ENCODE measurements around the gene PODN. TPM values are rescaled to one million over a fixed set of nuclear protein-coding genes. Genes with fewer than 3 reads are reported as not detected.
A peak's percentile ranks its signal among the peaks of the same experiment; 100 is the strongest.

The PODN gene
- polyA plus RNA-seq, 10 donors: 6.6 to 11.4 (median 9.0) TPM

- peak in 2 of 3 donors; percentile 28 to 64 for DNase-seq
Observed at GRCh38 chr1:53088616-53089300, 26.7 kb downstream of the PODN start.

- no peak for DNase-seq
Observed at GRCh38 chr1:53089478-53090226, 27.6 kb downstream of the PODN start.

DNA sequence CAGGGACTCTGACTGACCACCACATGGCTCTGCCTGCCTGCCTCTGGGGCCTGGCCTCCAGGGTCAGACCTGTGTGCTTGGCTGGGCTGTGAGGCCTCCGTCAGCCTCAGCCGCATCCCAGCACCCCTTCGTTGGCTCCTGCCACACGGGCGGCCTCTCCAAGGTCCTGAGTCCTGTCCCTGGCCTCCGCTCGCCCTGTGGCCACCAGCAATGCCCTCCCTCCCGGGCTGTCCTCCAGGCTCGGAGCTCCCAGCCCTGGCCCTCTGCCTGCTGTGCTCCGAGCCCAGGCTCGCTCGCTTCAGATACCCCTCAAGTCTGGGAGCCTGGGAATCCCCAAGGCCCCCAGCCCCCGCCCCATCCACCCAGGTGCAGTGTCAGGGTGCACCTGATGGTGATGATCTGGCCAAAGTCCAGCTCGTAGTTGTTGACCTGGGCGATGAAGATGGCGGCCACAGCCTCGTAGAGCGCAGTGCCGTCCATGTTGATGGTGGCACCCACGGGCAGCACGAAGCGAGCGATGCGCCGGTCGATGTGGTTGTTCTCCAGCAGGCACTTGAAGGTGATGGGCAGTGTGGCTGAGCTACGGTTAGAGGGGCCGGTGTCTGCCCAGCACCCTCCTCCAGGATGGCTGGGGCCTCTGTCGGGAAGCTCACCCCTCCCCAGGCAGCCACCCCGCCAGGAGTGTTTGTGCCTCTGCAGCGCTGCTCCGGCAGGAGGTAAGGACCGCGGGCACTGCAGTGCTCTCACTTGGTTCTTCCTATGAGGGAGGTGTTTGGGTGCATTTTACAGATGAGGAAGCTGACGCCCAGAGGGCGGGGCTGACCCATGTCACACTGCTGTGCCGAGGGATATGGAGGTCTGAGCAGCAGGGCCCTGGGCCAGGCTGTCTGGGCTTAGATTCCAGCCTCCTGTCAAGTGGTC lies 28.5 kb downstream of the PODN start:
- DNase-seq: no peak

DNA sequence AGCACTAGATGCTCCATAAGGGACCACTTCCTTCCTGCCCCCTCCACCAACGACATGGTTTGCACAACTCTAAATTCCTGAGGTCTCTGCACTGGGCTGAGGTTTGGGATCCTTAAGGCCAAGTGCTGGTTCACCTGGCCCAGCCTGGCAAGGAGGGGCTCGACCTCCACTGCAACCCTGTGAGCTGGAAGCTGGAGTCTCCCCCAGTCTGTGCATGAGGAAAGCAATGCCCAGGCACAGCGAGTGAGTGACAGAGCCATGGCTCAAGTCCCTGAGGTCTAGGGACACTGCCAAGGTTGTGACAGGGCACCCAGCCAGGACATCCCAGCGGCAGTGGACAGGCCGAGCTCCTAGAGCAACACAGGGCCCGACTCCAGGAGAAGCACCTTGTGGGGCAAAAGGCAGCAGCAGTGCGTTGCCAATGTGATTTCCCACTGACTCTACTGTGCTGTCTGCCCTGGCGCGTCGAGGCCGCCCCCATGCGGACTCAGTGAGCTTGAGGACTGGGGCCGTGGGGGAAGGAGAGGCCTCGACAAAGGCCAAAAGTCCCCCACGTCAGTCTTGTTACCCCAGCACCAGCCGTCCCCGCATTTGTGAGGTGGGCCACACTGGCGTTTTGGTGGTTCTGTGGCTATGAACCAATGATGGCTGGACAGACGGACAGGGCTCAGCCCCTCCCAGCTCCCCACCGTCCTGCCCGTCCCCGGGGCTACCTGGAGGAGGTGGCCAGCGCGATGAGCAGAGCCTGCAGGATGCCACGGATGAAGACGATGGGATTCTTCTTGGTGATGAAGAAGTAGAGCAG lies 30.0 kb downstream of the PODN start:
- no peak for DNase-seq

DNA sequence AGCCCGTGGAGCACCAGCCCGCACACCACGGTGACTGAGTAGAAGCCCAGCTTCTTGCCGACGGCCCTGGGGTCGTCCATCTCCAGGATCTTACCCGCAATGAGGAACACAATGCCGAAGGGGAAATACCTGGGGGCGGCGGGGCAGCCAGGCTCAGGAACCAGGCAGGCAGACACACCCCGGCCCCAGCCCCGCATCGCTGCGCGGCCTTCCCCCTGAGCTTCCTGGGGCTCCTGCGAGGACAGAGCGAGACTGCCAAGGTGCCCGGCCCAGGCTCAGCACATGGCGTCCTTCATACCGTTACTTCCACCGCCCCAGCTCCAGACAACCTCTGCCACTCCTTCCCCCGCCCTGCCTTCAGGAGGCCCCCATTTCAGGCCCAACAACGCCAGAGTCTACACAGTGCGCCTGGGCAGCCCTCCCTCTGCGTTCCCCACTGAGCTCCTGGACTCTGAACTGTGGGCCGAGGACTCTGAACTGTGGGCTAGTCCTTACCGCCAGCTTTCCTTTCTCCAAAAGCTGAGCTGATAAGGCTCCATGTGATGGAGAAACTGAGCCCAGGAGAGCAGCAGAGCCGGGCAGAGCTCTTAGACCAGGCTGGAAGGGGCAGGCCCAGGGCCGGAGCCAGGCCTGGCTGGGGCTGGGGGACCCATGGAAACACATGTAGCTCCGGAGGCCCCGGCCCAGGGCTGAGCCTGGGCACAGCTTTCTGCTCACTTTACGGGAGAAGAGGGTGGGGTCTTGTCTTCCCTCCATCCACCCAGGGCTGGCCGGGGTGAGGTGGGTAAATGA lies 30.8 kb downstream of the PODN start:
- no peak for DNase-seq

- DNase-seq: no peak
Observed at GRCh38 chr1:53093451-53093754, 31.4 kb downstream of the PODN start.

- no peak for DNase-seq
Observed at GRCh38 chr1:53093778-53094532, 31.9 kb downstream of the PODN start.

DNA sequence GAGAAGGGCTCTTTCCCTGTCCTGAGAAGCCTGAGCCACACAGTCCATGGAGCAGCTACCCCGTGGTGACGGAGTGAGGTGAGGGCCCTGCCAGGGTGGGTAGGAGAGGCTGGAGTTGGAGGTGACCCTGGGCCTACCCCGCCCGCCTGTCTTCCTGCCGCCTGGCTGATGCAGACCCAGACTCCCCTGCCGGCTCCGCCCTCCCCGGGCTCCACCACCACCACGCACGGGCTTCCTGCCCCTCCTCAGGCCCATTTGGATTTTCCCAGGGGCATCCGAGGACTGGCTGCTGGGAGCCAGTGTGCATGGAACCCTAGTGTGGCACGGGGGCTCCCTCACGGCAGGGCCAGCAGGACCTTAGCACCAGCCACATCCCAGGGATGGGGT lies 32.5 kb downstream of the PODN start:
- DNase-seq: no peak

DNA sequence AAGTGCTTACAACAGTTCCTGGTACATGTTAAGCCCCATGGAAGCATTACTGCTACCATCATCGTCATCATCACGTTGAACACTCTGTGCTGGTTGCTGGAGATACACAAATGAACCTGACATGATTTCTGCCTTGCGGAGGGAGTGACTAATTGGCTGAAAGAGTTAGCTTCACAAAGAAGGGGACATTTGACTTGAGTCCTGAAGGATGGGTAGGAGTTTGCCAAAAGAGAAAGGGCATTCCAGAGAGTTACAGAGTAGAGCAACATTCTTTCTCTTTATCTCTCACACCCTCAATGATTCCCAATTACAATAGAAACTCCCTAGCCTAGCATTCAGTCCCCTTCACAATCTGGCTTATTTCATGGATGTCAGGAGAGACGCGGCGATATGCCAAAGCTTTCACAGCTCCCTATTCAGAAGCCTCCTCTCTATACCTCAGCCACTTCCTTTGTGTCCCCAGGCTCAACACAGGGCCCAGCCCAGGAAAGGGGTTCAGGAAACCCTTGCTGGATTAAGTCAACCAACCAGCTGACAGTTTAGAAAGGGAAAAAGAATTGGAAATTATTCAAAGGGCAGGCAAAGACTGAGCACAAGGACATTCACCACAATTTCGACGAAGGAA lies 42.4 kb downstream of the PODN start:
- DNase-seq: no peak

- DNase-seq: no peak
Observed at GRCh38 chr1:53107090-53107489, 45.1 kb downstream of the PODN start.

DNA sequence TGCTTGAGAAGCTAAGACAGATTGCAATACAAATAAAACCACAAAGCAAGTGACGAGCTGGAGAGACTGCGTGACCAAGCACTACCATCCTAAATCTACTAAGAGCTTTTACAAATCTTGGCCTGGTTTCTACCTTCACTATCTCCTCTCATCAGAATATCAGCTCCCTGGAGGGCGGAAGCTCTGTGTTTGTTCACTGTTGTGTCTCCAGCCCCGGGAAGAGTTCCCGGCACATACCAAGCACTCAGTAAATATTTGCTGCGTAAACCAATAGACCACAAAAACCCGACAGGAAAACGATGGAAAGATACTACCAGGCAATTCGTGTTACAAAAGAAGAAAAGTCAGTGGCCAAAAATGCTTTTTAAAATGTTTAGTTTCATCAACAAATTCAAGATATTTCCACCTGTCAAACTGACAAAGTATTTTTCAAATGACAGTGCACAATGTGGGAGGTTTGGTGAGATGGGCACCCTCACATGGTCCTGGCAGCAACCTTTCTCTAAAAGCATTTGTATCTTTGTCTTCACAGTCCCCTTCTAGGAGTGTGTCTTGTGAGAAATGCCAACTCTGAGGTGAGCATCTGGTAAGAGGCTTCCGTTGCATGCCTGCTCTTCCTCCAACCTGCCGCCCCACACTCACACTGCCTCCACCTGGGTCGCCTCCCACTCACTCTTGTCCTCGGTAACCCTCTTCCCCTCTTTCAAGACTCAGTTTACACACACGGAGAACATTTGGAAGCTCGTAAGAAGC lies 45.7 kb downstream of the PODN start:
- no peak for DNase-seq

GRCh38 chr1:53108646-53109580 lies 46.9 kb downstream of the PODN start:
- DNase-seq: no peak

- DNase-seq: no peak
Observed at GRCh38 chr1:53110370-53111072, 48.5 kb downstream of the PODN start.

- no peak for DNase-seq
Observed at GRCh38 chr1:53111073-53111556, 49.1 kb downstream of the PODN start.

GRCh38 chr1:53111693-53112092 lies 49.7 kb downstream of the PODN start:
- DNase-seq: no peak

GRCh38 chr1:53112271-53112774 lies 50.3 kb downstream of the PODN start:
- DNase-seq: no peak

- no peak for DNase-seq
Observed at GRCh38 chr1:53112861-53113260, 50.8 kb downstream of the PODN start.
